Pons (tissue), 1 donor: ENCODE measurements around the gene C1QL1.

Experiments
- DNase-seq: peaks from one replicate; pipeline ENCODE4 v3.0.0-alpha.2; 2016; ENCODE audit warnings: low spot score

The C1QL1 gene

DNA sequence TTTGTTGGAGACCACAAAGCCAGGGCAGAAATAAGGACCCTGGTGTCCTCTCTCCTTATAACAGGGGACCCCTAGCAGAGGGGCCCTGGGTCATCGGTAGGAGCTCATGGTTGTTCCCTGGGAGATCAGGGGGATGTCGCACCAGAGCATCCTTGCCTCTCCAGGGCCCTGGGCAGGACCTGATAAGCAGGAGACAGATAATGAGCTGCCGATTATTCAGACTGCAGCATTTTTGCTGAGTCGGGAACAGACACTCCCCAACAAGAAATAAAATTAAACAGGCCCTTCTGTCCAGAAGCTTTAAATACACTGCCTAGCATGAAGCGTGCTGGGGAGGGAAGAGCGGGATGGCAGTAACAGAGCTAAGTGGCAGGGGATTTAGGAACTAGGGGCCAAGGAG is 37.4 kb downstream of the C1QL1 start:
- DNase-seq, result no peak

DNA sequence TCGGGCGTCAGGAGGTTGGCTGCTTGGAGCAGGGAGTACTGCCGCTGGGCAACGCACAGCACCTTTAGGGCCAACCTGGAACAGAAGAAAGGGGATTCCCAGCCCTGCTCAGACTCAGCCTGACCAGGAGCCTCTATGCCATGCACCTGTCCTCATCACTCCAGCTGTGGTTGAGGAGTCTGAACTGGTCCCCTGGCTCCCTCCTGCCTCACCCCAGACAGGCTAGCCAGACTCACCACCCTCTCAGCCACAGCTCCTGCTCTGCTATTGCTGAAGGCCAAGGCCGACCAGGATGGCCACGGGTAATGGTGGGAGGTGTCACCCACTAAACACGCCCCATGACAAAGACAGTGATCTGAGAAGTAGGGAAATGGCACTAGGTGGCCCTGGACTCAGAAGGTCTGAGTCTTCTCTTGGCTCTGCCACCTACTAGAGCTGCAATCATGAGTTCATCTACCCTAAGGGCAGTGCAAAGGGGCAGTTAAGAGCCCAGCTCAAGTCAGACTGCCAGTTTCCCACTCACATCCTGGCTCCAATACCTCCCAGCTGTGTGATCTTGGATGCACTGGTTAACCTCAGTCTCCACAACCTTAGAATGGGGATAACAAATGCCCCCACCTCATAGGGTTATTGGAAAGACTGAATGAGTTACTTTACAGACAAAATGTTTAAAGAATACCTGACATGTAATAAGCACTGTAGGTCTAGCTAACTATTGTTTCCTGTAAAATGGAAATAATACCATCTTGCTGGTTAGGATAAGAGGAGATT is 39.0 kb downstream of the C1QL1 start:
- no peak for DNase-seq

DNA sequence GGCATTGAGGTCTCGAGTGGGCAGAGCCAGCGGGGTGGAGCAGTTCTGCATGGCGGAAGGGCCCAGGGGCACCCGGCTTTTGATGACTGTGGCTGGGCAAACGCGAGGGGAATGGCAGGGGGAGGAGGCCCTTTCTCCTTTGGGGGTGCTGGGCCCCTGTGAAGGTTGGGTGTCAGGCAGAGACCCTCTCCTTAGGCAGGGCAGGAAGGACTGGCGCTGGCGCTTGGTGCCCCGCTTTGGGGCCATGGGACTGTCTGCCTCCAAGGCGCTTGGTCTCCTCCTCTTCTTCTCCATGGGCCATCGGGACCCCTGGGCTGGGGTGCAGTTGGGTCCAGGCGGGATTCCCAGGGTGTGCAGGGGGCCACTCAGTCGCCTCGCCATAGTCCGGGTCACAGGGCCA is 40.0 kb downstream of the C1QL1 start:
- DNase-seq, result no peak

DNA sequence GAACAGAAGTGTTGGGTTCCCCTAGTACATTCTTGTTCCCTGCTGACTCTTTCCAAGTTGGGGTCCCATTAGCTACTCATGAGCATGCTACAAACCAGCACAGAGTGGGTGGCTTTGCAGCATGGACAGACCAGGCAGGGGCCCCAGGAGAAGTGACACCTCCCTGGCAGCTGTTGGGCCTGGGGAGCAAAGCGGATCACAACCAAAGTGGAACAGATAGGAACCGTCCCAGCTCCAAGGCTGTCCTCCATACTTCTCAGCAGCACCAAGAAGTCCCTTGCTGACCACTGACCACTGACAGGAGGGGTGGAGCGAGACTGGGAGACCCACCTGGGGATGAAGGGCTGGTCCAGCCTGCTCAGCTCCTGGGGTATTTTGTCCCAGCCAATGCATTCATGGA is 40.4 kb downstream of the C1QL1 start:
- DNase-seq, result no peak

DNA sequence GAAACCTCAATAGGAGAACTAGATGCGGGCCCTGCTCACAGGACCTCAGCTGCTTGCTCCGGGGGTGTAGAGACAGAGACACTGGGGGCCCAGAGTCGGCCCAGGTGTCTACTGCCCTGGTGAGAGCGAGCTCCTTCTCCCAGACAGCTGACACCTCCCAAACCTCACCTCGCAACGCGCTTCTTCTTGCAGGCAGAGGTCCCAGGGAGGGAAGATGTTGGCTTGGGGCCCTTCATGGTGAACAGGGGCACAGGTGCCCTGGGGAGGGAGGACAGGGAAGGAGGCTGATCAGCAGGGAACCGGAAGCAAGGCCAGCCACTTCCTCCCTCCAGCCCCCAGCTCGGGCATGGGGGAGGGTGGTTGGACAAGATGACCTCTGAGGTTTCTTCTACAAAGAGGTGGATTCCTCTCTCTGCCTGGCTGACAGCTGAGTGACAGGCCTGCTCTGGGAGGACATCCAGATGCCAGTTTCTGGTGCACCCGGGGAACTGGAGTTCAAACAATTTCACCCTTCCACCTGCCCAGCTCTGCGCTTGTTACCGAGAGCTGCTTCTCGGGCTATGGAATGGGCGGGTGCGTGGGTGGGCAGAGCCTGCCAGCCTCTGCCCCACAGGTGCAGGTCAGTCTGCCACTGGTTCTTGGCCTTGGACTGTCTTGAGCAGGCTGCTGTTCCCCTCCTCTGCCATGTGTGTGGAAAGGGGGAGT is 41.1 kb downstream of the C1QL1 start:
- no peak for DNase-seq

DNA sequence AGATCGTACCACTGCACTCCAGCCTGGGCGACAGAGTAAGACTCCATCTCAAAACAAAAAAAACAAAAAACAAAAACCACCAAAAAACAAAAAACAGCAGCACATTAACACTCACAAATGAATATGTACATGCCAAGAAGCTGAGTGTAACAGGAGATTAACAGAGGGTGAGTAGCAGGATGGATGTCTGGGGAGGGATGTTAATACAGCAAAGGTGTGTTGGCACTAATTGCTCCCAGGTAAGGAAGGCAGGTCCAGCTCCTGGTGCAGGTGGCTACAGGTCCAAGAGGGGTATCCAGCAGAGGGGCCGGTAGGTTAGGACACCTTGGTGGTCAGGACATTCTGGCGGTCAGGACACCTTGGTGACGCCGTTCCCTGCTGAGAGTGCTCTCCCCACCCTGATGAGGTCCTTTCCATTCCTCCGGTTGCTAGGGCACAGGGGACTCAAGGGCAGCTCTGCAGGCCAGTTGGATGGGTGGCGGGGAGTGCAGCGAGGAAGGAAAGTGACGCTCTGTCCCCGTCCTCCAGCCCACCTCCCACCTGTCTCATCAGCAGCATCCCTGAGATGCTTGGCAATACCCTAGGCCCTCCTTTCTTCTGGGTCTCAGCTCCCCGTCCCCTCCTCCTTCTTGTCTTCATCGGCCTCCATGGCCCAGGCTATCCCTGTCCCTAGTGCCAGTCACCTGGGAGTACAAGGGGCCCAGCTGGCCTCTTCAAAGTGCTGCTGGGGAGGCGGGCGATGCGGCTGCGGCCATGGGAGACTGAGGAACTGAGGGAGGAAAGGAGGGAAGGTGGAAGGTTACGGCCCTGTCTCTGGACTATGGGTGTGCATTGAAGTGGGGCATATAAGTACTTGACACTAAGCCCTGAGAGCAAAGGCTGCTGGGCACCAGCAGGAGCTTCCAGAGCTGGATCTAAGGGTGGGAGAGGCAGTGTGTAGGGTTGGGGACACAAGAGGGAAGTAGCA is 42.1 kb downstream of the C1QL1 start:
- DNase-seq, result no peak

DNA sequence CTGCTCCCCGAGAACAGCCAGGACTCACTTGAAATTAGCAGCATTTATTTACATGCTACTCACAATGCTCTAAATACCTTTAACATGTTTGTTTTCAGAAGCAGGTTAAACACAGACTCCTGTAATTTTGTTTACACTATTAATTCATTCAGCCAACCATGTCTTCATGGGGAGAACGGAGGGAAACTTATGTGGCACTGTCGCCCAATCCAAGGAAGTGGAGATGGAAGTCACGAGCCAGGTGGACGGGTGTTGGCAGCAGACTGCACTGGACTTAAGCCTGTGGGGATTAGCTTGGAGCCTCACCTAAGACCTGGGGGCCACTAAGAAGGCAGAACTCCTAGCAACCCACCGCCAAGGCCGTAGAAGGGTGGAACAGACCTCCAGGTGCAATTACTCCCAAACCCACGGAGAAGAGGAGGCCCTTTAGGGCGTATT is 44.0 kb downstream of the C1QL1 start:
- no peak for DNase-seq

DNA sequence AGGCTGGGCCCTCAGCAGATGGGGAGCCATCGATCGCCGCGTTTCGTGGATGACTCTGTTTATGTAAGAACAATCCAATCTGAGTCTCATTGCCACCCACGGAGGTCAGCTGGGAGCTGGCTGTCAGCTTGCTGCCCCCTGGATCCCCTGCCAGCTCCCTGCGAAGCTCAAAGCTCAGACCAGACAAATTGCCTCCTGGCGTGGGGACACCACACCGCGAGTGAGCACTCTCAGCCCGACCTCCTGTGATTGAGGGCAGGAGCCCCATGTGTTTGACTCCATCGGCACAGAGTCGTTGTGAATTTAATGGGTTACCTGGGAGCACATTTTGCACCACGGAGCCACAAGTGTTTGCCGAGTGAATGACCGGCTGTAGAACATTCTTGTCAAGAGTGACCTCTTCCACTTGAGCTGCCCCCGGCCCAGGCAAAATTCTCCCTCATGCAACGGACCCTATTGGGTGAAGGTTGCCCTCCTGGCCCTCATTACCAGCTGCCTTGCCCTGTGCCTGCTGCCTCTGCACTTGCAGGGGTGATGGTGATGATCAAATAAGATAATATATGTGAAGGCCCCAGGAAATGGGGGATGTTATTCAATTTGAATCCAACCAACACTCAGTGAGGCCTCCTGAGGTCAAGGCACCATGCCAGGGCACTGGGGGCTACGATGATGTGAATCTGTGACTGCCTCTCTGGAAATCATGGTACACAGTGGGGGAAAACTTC is 45.2 kb downstream of the C1QL1 start:
- no peak for DNase-seq

DNA sequence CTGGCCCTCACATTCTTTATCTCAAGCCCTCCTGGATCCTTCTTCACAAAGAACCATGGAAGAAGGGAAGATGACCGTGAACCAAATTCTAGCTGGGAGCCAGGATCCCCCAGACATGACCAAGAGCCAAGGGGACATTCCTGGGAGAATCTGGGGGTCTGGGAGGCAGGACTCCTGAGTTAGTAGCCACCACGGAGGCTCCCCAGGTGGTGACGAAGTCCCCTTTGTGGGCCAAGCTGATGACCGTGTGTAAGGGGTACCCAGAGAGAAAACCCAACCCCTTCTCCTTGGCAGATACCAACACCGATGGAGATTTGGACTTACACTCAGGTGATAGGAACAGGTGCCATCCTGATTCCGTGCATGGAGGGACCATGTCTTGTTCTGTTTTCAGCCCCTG is 46.0 kb downstream of the C1QL1 start:
- no peak for DNase-seq

DNA sequence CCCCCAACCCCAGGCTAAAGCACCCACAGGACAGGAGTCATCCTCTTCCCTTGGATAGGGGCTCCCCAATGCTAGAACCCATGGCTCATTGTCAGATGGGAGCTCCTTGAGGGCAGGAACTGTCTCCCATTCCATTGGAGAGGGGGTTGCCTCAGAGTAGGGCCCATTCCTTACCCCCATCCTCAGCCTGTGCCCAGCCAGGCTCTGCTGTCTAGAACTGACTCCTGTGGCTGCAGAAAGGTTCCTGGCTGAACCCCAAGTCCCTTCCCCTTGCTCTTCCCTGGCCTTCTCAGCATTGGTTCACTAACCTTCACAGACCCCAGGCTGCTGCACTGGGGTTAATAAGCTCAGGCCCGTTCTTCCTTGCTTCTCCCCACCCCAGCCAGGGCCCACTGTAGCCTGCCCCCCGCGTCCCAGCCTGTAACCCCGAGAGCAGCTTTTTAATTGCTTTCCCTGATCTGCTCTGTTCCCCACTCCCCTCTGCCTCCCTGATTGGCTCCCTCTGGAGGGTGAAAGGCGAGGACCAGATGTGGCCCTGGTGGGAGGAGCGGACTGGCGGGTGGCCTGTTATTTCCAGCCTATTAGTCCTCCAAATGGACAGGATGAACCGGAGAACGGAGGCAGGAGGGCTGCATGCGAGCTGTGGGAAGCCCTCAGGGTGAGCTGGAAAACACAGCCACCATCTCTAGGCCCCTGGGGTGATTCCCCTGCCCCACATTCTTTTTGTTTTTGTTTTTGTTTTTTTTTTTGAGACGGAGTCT is 46.8 kb downstream of the C1QL1 start:
- no peak for DNase-seq

DNA sequence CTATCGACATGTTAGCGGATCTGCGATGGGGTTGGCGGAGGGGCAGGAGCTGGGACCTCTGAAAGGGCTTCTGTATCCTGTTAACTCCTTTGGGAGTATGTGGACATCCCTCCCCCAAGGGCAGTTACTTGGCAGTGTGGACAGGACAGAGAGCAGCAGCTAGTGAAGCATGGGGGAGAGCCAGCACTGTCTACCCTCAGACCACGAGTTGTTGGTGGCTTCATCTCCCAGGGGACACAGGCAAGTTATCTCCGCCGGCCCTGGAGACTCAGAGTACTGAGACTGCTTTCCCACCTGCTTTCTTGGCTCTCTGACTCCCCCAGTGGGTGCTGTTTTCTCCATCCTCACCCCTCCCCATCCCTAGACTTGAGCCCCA is 47.5 kb downstream of the C1QL1 start:
- DNase-seq, result no peak

DNA sequence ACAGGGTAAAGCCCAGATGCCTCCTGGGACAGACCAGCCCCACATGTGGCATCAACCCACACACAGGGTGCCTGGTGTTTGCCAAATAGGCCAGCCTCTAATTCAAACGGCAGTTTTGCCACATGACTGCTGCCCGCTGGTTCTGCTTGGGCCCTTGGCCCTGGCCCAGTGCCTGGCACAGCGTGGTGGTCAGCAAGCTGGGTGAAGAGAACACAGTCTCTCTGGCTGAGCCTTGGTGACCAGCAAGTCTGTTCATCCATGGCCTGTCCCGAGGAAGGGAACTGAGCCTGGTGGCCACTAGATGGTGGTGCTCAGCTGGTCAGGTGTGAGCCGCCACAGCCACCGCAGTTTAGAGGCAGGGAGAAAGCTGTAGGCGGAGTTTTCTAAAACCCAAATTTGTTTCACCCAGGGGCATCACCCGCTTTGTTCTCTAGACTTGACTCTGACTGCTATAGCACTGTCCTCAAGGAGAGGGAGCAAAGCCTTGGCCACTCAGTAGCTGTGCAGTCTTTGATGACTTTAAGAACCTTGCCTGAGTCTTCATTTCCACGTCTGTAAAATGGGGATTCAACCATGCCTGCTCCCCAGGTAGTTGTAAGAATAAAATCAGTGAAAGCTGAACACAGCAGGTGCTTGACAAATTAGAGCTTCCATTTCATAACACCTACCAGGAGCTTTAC is 48.1 kb downstream of the C1QL1 start:
- DNase-seq, result peak; percentile 84

DNA sequence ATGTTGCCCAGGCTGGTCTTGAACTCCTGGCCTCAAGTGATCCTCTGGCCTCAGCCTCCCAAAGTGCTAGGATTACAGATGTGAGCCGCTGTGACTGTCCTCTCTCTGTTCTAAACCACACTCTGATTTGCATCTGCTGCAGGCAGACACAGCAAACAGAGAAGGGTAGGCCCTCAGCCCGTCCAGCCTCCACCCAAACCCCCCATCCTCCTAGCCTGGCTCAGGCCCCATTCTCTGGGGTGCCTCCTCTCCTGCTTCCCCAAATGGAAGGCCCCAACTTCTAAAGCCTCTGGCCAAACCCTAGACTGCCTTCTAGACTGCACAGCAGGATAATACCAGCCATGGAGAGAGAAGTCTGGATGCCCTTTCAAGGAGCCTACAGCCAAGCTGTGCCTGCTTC is 48.7 kb downstream of the C1QL1 start:
- peak; percentile 2 for DNase-seq

DNA sequence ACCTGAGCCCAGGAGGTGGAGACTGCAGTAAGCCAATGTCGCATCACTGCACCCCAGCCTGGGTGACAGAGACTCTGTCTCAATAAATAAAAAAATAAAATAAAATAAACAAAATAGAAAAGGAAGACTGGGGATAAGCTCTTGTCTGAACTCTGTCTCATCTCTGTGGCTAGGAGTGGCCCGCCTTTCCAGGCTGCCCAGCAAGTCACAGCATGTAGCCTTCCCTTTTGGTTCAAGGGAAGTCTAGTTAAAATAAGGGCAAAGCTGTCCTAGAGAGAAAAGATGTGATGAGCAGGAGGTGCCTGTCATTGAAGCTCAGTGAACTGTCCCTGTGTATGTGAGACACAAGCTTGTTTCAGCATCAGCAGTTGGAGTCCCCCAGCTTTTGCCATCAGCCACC is 50.1 kb downstream of the C1QL1 start:
- DNase-seq, result no peak

DNA sequence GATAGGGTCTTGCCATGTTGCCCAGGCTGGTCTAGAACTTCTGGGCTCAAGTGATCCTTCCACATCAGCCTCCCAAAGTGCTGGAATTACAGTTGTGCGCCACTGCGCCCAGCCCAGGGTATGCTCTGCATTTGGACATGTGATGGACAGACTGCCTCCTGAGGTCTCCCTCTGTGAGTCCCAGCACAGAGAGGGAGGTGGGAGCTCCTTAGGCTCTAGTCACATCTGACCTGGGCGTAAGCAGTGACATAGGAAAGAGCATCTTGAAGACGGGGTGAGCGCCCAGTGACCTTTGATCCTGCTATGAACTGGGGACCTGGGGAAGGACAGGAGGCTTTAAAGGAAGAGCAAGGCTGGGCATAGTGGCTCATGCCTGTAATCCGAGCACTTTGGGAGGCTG is 50.6 kb downstream of the C1QL1 start:
- DNase-seq, result no peak

DNA sequence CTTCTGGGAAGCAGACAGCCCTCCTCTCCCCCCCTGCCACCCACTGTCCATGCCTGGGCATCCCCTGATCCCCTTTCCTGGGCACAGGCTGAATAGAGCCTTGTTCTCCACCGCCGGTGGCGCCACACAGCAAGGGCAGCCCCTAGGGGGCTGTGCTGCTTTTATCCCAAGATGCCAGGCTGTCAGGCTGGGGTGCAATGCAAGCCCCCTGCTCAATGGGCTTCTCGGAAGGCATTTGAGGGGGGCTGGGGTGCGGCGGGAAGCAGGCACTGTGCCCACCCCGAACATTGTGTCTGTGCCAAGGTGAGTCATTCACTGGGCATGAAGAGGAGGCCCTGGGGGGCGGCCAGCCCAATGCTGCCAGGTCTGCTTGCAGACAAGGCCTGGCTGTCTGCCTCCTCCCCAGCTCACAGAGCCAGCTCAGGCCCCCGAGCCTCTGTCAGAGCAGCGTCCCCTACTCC is 51.3 kb downstream of the C1QL1 start:
- DNase-seq, result peak; percentile 69

DNA sequence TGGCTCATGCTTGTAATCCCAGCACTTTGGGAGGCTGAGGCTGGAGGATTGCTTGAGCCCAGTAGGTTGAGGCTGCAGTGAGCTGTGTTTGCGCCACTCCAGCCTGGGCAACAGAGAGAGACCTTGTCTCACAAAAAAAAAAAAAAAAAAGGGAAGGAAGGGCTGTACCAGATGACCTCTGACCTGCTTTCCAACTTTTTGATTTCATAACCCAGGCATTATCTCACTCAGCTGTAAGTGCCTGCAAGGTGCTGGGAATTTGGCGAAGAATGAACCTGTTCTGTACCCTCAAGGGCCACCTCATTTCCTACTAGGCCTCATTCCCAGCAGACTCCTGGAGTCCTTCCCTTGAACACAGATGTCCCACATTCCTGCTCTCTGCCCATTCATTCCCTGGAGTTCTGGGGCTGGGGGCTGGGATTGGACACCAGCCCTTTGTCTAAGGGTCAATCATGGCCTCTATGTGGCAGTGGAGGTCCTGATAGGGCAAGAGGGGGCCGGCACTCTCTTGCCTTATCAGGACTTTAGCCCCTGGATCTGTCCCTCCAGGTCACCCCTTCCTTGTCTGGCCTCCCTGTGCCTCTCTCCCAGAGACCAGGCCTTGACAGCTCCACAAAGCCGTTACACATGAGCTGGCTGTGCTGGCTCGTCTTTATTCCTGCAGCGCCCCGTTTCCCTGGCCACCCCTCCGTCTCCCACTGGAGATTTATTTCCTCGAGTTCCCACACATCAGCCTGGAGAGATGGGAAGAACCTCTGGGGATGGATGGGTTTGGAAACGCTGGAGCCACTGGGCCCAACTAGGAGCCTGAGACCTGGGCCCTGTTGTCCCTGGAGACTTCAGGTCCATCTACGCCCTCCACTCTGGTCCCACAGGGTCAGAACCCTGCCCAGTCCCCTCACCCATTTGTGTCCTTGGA is 52.0 kb downstream of the C1QL1 start:
- peak; percentile 29 for DNase-seq

DNA sequence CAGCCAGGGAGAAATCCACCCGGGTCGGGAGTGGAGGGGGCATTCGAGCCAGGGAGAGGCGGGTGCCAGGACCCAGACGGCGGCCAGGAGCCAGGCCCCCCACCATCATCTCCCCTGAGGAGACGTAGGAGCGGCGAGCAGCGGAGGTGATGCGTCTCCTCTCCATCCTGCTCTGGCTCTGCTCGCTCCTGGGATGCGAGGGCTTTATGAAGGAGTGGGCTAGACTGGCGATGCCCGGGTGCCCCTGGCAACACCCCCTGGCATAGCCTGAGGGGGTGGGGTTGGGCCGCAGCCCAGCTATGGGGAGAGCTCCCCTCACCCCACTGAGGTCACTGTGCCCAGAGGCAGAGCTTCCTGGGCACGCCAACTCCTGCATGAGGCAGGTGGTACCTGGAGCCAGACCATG is 52.8 kb downstream of the C1QL1 start, which contains the start of gene GFAP:
Gene GFAP (minus strand): TSS at position 180 of the 406 bp plus-strand sequence. CDS start 14 bp downstream, at position 166.
- DNase-seq, result peak; percentile 48

DNA sequence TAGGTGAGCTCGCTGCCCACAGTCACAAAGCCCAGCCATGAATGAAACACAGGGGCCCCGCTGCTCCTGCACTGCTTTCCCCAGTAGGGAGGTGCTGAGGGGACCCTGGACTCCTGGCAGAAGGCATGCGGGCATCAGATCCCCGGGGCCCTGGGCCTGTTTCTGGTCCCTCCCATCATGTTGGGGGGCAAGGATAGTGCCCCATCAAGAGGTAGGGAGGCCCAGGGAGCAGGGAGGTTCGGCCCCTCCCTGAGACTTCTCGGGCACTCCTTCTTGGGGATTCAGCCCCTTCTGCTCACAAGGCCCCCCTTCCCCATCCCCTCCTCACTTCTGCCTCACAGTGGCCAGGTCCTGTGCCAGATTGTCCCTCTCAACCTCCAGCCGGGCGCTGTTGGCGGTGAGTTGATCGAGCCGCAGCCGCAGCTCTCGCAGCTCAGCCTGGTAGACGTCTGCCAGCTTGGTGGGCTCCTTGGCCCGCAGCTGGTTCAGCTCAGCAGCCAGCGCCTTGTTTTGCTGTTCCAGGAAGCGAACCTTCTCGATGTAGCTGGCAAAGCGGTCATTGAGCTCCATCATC is 53.3 kb downstream of the C1QL1 start:
- no peak for DNase-seq
